Colonic mucosa (tissue), 4 donors: ENCODE data around the gene CHMP3. TPM values are rescaled to one million over a fixed set of nuclear protein-coding genes. Genes with fewer than 3 reads are reported as not detected.

Experiments used
- DNase-seq: peaks from one replicate; pipeline ENCODE4 v3.0.0-alpha.2; 2020
- H3K27ac ChIP-seq: fragments of 200-600 bp; one replicate; pipeline ENCODE4 v1.8.0; 2021
- H3K27me3 ChIP-seq: fragments of 200-600 bp; one replicate; pipeline ENCODE4 v1.8.0; 2021
- H3K36me3 ChIP-seq: fragments of 200-600 bp; one replicate; pipeline ENCODE4 v1.8.0; 2021
- H3K4me1 ChIP-seq: fragments of 200-600 bp; one replicate; pipeline ENCODE4 v1.8.0; 2021; ENCODE audit warnings: mild to moderate bottlenecking
- H3K4me3 ChIP-seq: fragments of 200-600 bp; one replicate; pipeline ENCODE4 v1.8.0; 2021
- H3K9ac ChIP-seq, 2 donors: one replicate each; pipeline ENCODE4 v1.7.0; 2013; ENCODE audit warnings: control low read depth in 2 of 2, low read depth in 2 of 2, low read length in 2 of 2
- H3K9me3 ChIP-seq: fragments of 200-600 bp; one replicate; pipeline ENCODE4 v1.8.0; 2021
- CTCF ChIP-seq: fragments of 200-600 bp; IDR thresholded peaks from one replicate; pipeline ENCODE4 v1.8.0; 2022; ENCODE audit warnings: antibody characterized with exemption, mild to moderate bottlenecking
- intact Hi-C: fragments of 100-400 bp; cut with DNase I; formaldehyde crosslinking; loops from one replicate; pipeline ENCODE4 v1.14.1; 2022
- total RNA-seq, 2 donors: library from RNA; stranded (reverse); fragmentation: NEBNext Ultra II Directional in 1 of 2; extraction: Animal tissue kit (Norgen Biotek cat#: 25700) in 1 of 2; gene quantifications; one replicate each; pipeline ENCODE4 v1.2.1, GENCODE V29; 2021
- donor health status: healthy.
- donor health status: DM: no; HTN: no; CAD: no.
- donor health status: DM: no; HTN: no; CAD: no.

The CHMP3 gene
- total RNA-seq, 2 donors from 2014 or later = 115 to 186 TPM

GRCh38 chr2:86492048-86492453, 71.2 kb downstream of the CHMP3 start:
- H3K4me1 ChIP-seq = no peaks in the 10 kb centered on the region
- no peak overlapping the region for H3K9ac ChIP-seq
- H3K9me3 ChIP-seq = no peaks in the 10 kb centered on the region
- no peaks in the 10 kb centered on the region for H3K27me3 ChIP-seq
- no peak overlapping the region for H3K4me3 ChIP-seq
- no peak for DNase-seq
- H3K27ac ChIP-seq = no peak overlapping the region
- intact Hi-C loops = no loop called here
- peaks cover 19% of the 10 kb centered on the region for H3K36me3 ChIP-seq
- TF ChIP-seq CTCF = no peak

GRCh38 chr2:86491088-86491487, 72.2 kb downstream of the CHMP3 start:
- Histone ChIP-seq H3K27ac (no peak overlapping the region), H3K9ac (no peak overlapping the region), H3K27me3 (no peaks in the 10 kb centered on the region), H3K9me3 (no peaks in the 10 kb centered on the region), H3K36me3 (peaks cover 19% of the 10 kb centered on the region), H3K4me1 (no peaks in the 10 kb centered on the region), H3K4me3 (no peak overlapping the region)
- TF ChIP-seq CTCF = no peak
- no peak for DNase-seq
- intact Hi-C loops = no loop called here

- no peaks in the 10 kb centered on the region for H3K4me1 ChIP-seq
- DNase-seq = no peak
- H3K27ac ChIP-seq = no peak overlapping the region
- H3K27me3 ChIP-seq = no peaks in the 10 kb centered on the region
- no peak overlapping the region for H3K9ac ChIP-seq
- intact Hi-C loops = no loop called here
- TF ChIP-seq CTCF = no peak
- H3K4me3 ChIP-seq = no peak overlapping the region
- H3K9me3 ChIP-seq = no peaks in the 10 kb centered on the region
- peaks cover 26% of the 10 kb centered on the region for H3K36me3 ChIP-seq
Observed at GRCh38 chr2:86490245-86490644, 73.0 kb downstream of the CHMP3 start.

GRCh38 chr2:86489542-86489941, 73.7 kb downstream of the CHMP3 start:
- TF ChIP-seq CTCF = no peak
- Histone ChIP-seq H3K4me1 (no peaks in the 10 kb centered on the region), H3K9ac (no peak overlapping the region), H3K36me3 (peaks cover 31% of the 10 kb centered on the region), H3K9me3 (no peaks in the 10 kb centered on the region), H3K27ac (no peak overlapping the region), H3K4me3 (no peak overlapping the region), H3K27me3 (no peaks in the 10 kb centered on the region)
- DNase-seq = no peak
- intact Hi-C loops = no loop called here

- intact Hi-C loops = no loop called here
- no peak overlapping the region for H3K27ac ChIP-seq
- TF ChIP-seq CTCF = no peak
Observed at GRCh38 chr2:86488561-86489250, 74.5 kb downstream of the CHMP3 start.

More at GRCh38 chr2:86488561-86489250, 74.5 kb downstream of the CHMP3 start:
- Histone ChIP-seq H3K9ac (no peak overlapping the region), H3K4me1 (no peaks in the 10 kb centered on the region), H3K9me3 (no peaks in the 10 kb centered on the region), H3K27me3 (no peaks in the 10 kb centered on the region), H3K4me3 (no peak overlapping the region), H3K36me3 (peaks cover 31% of the 10 kb centered on the region)
- no peak for DNase-seq
